ENCODE measurements around the gene TJAP1. TPM values are rescaled to one million over a fixed set of nuclear protein-coding genes. Genes with fewer than 3 reads are reported as not detected.
"Not testable (repeated sequence)": the region's sequence is repeated elsewhere in the genome, so short reads cannot be mapped to it uniquely, and the experiment has no call there.

TJAP1 gene
- total and polyA plus RNA-seq, 2 donors (not counting 1 experiment from before 2014, with no cell fraction given) = 8.9 to 18.9 TPM

DNA sequence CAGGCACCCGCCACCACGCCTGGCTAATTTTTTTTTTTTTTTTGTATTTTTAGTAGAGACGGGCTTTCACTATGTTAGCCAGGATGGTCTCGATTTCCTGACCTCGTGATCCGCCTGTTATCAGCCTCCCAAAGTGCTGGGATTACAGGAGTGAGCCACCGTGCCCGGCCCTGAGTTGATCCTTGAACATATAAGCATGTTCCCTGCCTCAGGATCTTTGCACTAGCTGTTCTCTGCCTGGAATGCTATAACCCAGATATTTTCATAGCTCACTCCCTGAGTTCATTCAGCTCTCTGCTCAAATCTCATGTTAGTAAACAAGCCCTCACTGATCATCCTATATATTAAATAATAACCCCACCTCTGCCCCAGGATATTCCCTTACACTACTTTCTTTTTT, 13.0 kb upstream of the TJAP1 start:
- Histone ChIP-seq H3K9ac (ENCODE audit: insufficient read depth, low read length) (no peak overlapping the region), H3K4me1 (ENCODE audit: control insufficient read depth, extremely low read depth, insufficient read depth, low read length) (no peaks in the 10 kb centered on the region), H2AFZ (ENCODE audit: low read length) (no peak overlapping the region), H3K4me2 (ENCODE audit: extremely low read depth, insufficient read depth, low read length) (no peak overlapping the region), H3K36me3 (ENCODE audit: control insufficient read depth, insufficient read depth, low read length) (no peaks in the 10 kb centered on the region), H4K20me1 (ENCODE audit: control insufficient read depth, extremely low read depth, insufficient read depth, low read length) (no peaks in the 10 kb centered on the region), H3K9me3 (ENCODE audit: control insufficient read depth, insufficient read depth, low read depth, low read length) (no peaks in the 10 kb centered on the region), H3K4me3 (replicated peaks in 1 of 4; ENCODE audit: control extremely low read depth in 1 of 4, insufficient read depth in 1 of 4, low read depth in 3 of 4, low read length in 4 of 4) (no peak overlapping the region), H3K27ac (ENCODE audit: insufficient read depth, low read length) (no peak overlapping the region), H3K27me3 (ENCODE audit: control insufficient read depth, insufficient read depth, low read length) (peaks cover 11% of the 10 kb centered on the region), H3K79me2 (ENCODE audit: control insufficient read depth, insufficient read depth, low read length) (no peaks in the 10 kb centered on the region)
- no peak for TF ChIP-seq CTCF (conservative IDR thresholded peaks at IDR 0.05 in 1 of 2, IDR thresholded peaks at IDR 0.05 in 1 of 2; ENCODE audit: low read depth in 1 of 2, low read length in 2 of 2)
- TF ChIP-seq EZH2 (IDR thresholded peaks at IDR 0.05; ENCODE audit: low read length, missing control alignments) = no peak
- no peak for DNase-seq (ENCODE audit: low read depth in 2 of 2)

DNA sequence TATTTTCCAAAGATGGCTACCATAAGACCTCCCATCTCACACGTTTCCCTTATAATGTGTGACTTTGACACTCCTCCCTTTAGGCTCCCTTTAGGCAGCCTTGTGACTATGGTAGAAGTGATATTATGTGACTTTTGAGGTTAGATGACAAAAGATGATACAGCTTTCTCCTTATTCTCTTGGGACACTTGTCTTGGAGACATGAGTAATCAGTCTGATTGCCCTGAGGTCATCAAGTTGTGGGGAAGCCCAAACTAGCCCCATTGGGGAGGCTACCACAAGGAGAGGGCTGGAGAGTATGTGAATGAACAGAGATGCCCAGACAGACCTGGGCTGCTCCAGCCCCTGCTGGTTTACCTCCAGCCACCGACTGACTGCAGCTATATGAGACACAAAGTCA, 11.4 kb upstream of the TJAP1 start:
- Histone ChIP-seq H3K9ac (ENCODE audit: insufficient read depth, low read length) (no peak overlapping the region), H3K4me3 (replicated peaks in 1 of 4; ENCODE audit: control extremely low read depth in 1 of 4, insufficient read depth in 1 of 4, low read depth in 3 of 4, low read length in 4 of 4) (no peak overlapping the region), H4K20me1 (ENCODE audit: control insufficient read depth, extremely low read depth, insufficient read depth, low read length) (no peaks in the 10 kb centered on the region), H3K27me3 (ENCODE audit: control insufficient read depth, insufficient read depth, low read length) (peaks cover 11% of the 10 kb centered on the region), H3K4me1 (ENCODE audit: control insufficient read depth, extremely low read depth, insufficient read depth, low read length) (no peaks in the 10 kb centered on the region), H3K4me2 (ENCODE audit: extremely low read depth, insufficient read depth, low read length) (no peak overlapping the region), H3K36me3 (ENCODE audit: control insufficient read depth, insufficient read depth, low read length) (no peaks in the 10 kb centered on the region), H3K9me3 (ENCODE audit: control insufficient read depth, insufficient read depth, low read depth, low read length) (no peaks in the 10 kb centered on the region), H2AFZ (ENCODE audit: low read length) (no peak overlapping the region), H3K27ac (ENCODE audit: insufficient read depth, low read length) (no peak overlapping the region), H3K79me2 (ENCODE audit: control insufficient read depth, insufficient read depth, low read length) (no peaks in the 10 kb centered on the region)
- no peak for DNase-seq (ENCODE audit: low read depth in 2 of 2)
- TF ChIP-seq CTCF (conservative IDR thresholded peaks at IDR 0.05 in 1 of 2, IDR thresholded peaks at IDR 0.05 in 1 of 2; ENCODE audit: low read depth in 1 of 2, low read length in 2 of 2) (no peak), EZH2 (IDR thresholded peaks at IDR 0.05; ENCODE audit: low read length, missing control alignments) (no peak)

DNA sequence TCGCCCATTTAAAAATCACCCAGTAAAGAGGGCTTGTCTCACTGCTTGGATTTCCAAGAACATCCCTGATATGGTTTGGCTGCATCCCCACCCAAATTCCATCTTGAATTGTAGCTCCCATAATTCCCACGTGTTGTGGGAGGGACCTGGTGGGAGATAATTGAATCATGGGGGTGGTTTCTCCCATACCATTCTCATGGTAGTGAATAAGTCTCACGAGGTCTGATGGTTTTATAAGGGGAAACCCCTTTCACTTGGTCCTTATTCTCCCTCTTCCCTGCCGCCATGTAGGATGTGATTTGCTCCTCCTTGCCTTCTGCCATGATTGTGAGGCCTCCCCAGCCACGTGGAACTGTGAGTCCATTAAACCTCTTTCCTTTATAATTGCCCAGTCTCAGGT, 10.1 kb upstream of the TJAP1 start:
- H3K4me2 ChIP-seq (ENCODE audit: extremely low read depth, insufficient read depth, low read length); H3K9me3 ChIP-seq (ENCODE audit: control insufficient read depth, insufficient read depth, low read depth, low read length); H3K9ac ChIP-seq (ENCODE audit: insufficient read depth, low read length); H4K20me1 ChIP-seq (ENCODE audit: control insufficient read depth, extremely low read depth, insufficient read depth, low read length); H3K79me2 ChIP-seq (ENCODE audit: control insufficient read depth, insufficient read depth, low read length); DNase-seq (ENCODE audit: low read depth in 2 of 2); H3K36me3 ChIP-seq (ENCODE audit: control insufficient read depth, insufficient read depth, low read length); H3K27me3 ChIP-seq (ENCODE audit: control insufficient read depth, insufficient read depth, low read length); H3K4me1 ChIP-seq (ENCODE audit: control insufficient read depth, extremely low read depth, insufficient read depth, low read length); H3K27ac ChIP-seq (ENCODE audit: insufficient read depth, low read length); H2AFZ ChIP-seq (ENCODE audit: low read length); H3K4me3 ChIP-seq (replicated peaks in 1 of 4; ENCODE audit: control extremely low read depth in 1 of 4, insufficient read depth in 1 of 4, low read depth in 3 of 4, low read length in 4 of 4): not testable (repeated sequence)

All from fibroblast of lung (primary cell).